ENCODE results near the gene CD55. TPM values are rescaled to one million over a fixed set of nuclear protein-coding genes. Genes with fewer than 3 reads are reported as not detected.

CD55 gene
- total RNA-seq, 1 donor from 2014 or later = 25.5 TPM

DNA sequence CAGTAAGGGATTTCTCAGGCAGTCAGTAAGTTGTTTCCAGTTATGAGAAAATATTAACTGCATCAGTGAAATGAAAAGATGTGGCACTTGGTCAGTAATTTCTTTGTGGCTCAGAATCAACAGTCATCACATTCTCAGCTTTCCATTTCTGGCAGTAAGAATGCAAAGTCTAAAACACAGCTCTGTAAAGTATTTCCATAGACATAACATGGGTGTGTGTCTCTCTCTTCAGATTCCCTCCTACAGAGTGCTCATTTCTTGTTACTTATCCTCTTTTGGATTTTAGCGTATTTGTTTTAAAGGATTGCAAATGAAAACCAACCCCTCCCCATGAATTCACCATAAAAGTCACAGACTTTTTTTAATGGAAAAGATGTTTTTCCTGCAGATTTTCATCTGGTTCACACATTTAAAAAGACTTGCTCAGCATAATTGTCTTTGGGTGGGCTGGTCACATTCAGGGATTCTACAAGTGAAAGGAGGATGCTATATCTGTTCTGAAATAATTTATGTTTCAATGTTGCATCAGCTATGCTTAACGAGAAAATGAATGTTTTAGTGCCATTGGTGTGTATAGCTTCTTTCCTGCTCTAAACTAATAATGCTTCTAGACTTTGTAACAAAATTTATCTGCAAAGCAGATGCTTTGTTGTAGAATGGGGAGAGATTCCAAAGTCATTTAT lies 34.6 kb upstream of the CD55 start:
- no peak overlapping the region for H3K27ac Mint-ChIP-seq (ENCODE audit: unreplicated experiment)
- H3K4me3 Mint-ChIP-seq (ENCODE audit: unreplicated experiment) = no peak overlapping the region
- DNase-seq = no peak
- peaks cover 2% of the 10 kb centered on the region for H3K27me3 Mint-ChIP-seq (ENCODE audit: unreplicated experiment)
- no peaks in the 10 kb centered on the region for H3K4me1 Mint-ChIP-seq (ENCODE audit: low read depth, unreplicated experiment)
- H3K36me3 Mint-ChIP-seq (ENCODE audit: unreplicated experiment) = peaks cover 8% of the 10 kb centered on the region
- peaks cover 3% of the 10 kb centered on the region for H3K9me3 Mint-ChIP-seq (ENCODE audit: unreplicated experiment)
- TF ChIP-seq, protein P1, sequence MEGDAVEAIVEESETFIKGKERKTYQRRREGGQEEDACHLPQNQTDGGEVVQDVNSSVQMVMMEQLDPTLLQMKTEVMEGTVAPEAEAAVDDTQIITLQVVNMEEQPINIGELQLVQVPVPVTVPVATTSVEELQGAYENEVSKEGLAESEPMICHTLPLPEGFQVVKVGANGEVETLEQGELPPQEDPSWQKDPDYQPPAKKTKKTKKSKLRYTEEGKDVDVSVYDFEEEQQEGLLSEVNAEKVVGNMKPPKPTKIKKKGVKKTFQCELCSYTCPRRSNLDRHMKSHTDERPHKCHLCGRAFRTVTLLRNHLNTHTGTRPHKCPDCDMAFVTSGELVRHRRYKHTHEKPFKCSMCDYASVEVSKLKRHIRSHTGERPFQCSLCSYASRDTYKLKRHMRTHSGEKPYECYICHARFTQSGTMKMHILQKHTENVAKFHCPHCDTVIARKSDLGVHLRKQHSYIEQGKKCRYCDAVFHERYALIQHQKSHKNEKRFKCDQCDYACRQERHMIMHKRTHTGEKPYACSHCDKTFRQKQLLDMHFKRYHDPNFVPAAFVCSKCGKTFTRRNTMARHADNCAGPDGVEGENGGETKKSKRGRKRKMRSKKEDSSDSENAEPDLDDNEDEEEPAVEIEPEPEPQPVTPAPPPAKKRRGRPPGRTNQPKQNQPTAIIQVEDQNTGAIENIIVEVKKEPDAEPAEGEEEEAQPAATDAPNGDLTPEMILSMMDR (IDR thresholded peaks at IDR 0.05; ENCODE audit: partially characterized antibody, unreplicated experiment) = no peak

DNA sequence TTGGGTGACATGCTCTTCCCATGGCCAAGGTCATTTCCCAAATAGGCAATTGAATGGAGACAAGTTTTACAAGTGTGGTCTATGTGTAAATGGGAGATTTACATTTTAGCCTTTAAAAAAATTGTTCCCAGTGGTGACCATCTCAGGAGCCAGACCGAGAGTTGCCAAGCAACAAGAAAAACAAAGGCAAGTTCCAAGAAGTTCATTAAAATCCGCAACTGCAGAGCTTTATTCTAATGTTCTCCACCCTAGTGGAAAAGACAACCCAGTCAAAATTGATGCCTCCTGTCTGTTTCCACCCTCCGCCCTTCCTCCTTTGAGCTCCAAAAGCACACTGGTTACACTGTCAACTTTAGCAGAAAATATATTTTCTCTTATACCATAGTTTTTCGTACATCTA lies 33.2 kb upstream of the CD55 start:
- TF ChIP-seq, protein P1 (IDR thresholded peaks at IDR 0.05; ENCODE audit: partially characterized antibody, unreplicated experiment) = no peak
- Mint-ChIP-seq H3K36me3 (ENCODE audit: unreplicated experiment) (peaks cover 16% of the 10 kb centered on the region), H3K4me3 (ENCODE audit: unreplicated experiment) (no peak overlapping the region), H3K27me3 (ENCODE audit: unreplicated experiment) (peaks cover 2% of the 10 kb centered on the region), H3K27ac (ENCODE audit: unreplicated experiment) (no peak overlapping the region), H3K9me3 (ENCODE audit: unreplicated experiment) (peaks cover 7% of the 10 kb centered on the region), H3K4me1 (ENCODE audit: low read depth, unreplicated experiment) (no peaks in the 10 kb centered on the region)
- DNase-seq = no peak

DNA sequence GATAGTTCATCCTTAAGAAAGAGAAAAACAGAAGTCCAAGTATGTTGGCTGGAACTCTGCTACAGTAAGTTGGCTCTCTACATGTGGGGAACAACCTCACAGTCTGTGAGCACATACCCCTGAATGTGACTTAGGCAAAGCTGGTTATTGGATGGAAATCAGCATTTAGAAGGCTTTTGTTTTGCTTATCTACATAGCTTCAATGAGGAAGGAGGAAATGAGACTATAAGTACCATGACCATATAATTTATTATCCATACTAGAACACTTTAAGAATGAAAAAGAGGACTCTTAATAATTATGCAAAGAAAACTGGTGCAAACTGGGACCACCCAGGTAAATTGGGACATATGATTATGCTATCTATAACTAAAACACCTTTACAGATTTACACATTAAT lies 31.7 kb upstream of the CD55 start:
- no peak overlapping the region for H3K27ac Mint-ChIP-seq (ENCODE audit: unreplicated experiment)
- H3K4me1 Mint-ChIP-seq (ENCODE audit: low read depth, unreplicated experiment) = no peaks in the 10 kb centered on the region
- DNase-seq = no peak
- no peak overlapping the region for H3K4me3 Mint-ChIP-seq (ENCODE audit: unreplicated experiment)
- peaks cover 2% of the 10 kb centered on the region for H3K27me3 Mint-ChIP-seq (ENCODE audit: unreplicated experiment)
- TF ChIP-seq, protein P1 (IDR thresholded peaks at IDR 0.05; ENCODE audit: partially characterized antibody, unreplicated experiment) = no peak
- peaks cover 5% of the 10 kb centered on the region for H3K9me3 Mint-ChIP-seq (ENCODE audit: unreplicated experiment)
- H3K36me3 Mint-ChIP-seq (ENCODE audit: unreplicated experiment) = peaks cover 16% of the 10 kb centered on the region

DNA sequence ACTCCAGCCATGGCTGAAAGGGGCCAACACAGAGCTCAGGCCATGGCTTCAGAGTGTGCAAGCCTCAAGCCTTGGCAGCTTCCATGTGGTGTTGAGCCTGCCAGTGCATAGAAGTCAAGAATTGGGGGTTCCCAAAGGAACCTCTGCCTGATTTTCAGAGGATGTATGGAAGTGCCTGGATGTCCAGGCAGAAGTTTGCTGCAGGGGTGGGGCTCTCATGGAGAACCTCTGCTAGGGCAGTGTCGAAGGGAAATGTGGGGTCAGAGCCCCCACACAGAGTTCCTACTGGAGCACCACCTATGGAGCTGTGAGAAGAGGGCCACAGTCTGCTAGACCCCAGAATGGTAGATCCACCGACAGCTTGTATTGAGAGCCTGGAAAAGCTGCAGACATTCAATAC lies 29.8 kb upstream of the CD55 start:
- Mint-ChIP-seq H3K27ac (ENCODE audit: unreplicated experiment) (no peak overlapping the region), H3K9me3 (ENCODE audit: unreplicated experiment) (peaks cover 5% of the 10 kb centered on the region), H3K4me3 (ENCODE audit: unreplicated experiment) (no peak overlapping the region), H3K27me3 (ENCODE audit: unreplicated experiment) (peaks cover 2% of the 10 kb centered on the region), H3K4me1 (ENCODE audit: low read depth, unreplicated experiment) (no peaks in the 10 kb centered on the region), H3K36me3 (ENCODE audit: unreplicated experiment) (peaks cover 16% of the 10 kb centered on the region)
- TF ChIP-seq, protein P1 (IDR thresholded peaks at IDR 0.05; ENCODE audit: partially characterized antibody, unreplicated experiment) = no peak
- DNase-seq = no peak

DNA sequence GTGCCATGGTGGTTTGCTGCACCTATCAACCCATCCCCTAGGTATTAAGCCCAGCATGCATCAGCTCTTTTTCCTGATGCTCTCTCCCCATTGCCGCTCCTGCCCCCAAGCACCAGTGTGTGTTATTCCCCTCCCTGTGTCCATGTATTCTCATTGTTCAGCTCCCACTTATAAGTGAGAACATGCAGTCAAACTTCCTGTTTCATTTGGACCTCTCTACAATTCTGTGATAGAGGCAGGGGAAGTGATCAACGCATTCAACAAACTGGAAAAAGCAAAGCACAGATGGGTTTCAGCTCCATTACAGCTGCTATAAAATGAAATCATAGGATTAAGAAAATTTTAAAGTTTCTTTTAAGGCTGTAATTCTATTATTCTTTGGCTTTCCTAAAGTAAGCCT lies 23.3 kb upstream of the CD55 start:
- Mint-ChIP-seq H3K27ac (ENCODE audit: unreplicated experiment) (no peak overlapping the region), H3K9me3 (ENCODE audit: unreplicated experiment) (peaks cover 1% of the 10 kb centered on the region), H3K4me3 (ENCODE audit: unreplicated experiment) (no peak overlapping the region), H3K36me3 (ENCODE audit: unreplicated experiment) (no peaks in the 10 kb centered on the region), H3K27me3 (ENCODE audit: unreplicated experiment) (no peaks in the 10 kb centered on the region), H3K4me1 (ENCODE audit: low read depth, unreplicated experiment) (no peaks in the 10 kb centered on the region)
- no peak for DNase-seq
- TF ChIP-seq, protein P1 (IDR thresholded peaks at IDR 0.05; ENCODE audit: partially characterized antibody, unreplicated experiment) = no peak
